Measurements from ENCODE around the gene FBN1.

DNA sequence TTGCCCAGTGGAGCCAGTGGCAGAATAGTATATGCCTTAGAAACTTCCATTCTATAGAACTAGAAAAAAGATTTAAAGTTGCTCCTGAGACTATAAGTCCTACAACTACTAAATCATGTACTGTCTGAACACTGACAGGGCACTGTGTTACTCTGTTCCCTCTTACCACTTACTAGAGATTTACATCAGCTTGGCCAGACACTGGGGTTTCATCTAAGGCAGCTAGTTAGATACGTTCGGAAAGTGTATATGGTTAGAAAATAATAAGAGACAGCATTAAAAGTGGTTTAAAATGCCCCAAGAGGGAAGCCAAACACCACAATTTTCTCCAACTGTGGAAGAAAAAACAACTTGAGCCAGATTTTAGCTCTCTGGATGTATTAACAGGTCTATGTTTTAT is 97.1 kb downstream of the FBN1 start:
- TF ChIP-seq, protein P1, sequence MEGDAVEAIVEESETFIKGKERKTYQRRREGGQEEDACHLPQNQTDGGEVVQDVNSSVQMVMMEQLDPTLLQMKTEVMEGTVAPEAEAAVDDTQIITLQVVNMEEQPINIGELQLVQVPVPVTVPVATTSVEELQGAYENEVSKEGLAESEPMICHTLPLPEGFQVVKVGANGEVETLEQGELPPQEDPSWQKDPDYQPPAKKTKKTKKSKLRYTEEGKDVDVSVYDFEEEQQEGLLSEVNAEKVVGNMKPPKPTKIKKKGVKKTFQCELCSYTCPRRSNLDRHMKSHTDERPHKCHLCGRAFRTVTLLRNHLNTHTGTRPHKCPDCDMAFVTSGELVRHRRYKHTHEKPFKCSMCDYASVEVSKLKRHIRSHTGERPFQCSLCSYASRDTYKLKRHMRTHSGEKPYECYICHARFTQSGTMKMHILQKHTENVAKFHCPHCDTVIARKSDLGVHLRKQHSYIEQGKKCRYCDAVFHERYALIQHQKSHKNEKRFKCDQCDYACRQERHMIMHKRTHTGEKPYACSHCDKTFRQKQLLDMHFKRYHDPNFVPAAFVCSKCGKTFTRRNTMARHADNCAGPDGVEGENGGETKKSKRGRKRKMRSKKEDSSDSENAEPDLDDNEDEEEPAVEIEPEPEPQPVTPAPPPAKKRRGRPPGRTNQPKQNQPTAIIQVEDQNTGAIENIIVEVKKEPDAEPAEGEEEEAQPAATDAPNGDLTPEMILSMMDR (IDR thresholded peaks at IDR 0.05), result no peak
- TF ChIP-seq POLR2AphosphoS5 (IDR thresholded peaks at IDR 0.05), result no peak
- TF ChIP-seq POLR2A (IDR thresholded peaks at IDR 0.05), result no peak

Measured in upper lobe of left lung (tissue), 4 donors.